ENCODE measurements around the gene FBXW4.

GRCh38 chr10:101691081-101691480 is 3.9 kb downstream of the FBXW4 start:
- TF ChIP-seq FOXM1 (IDR thresholded peaks at IDR 0.05; ENCODE audit: borderline replicate concordance) (no peak), BHLHE40 (IDR thresholded peaks at IDR 0.05; ENCODE audit: borderline replicate concordance) (no peak), SP1 (IDR thresholded peaks at IDR 0.05) (no peak)

Data from HEK293T (cell line).